WTC11 (cell line): ENCODE measurements around the gene CTNND2.

Experiments
- CTCF ChIP-seq: fragments of 200-600 bp; IDR thresholded peaks from 2 replicates; pipeline ENCODE4 v1.8.0; 2022; ENCODE audit warnings: antibody characterized with exemption
- ESRRA ChIP-seq: sonication (generic); formaldehyde crosslinking; IDR thresholded peaks from 2 replicates; pipeline ENCODE4 v1.8.1; 2022; ENCODE audit warnings: mild to moderate bottlenecking, missing genetic modification reagents, borderline replicate concordance
- IRF2 ChIP-seq: sonication (generic); formaldehyde crosslinking; IDR thresholded peaks from 2 replicates; pipeline ENCODE4 v1.8.0; 2022; ENCODE audit warnings: low read depth, missing genetic modification reagents, borderline replicate concordance
- NFE2L1 ChIP-seq: sonication (generic); formaldehyde crosslinking; IDR thresholded peaks from 2 replicates; pipeline ENCODE4 v1.8.1; 2023; ENCODE audit warnings: missing genetic modification reagents
- SP1 ChIP-seq: sonication (generic); formaldehyde crosslinking; conservative IDR thresholded peaks from 2 replicates; pipeline ENCODE4 v1.8.1; 2022; ENCODE audit warnings: missing genetic modification reagents

DNA sequence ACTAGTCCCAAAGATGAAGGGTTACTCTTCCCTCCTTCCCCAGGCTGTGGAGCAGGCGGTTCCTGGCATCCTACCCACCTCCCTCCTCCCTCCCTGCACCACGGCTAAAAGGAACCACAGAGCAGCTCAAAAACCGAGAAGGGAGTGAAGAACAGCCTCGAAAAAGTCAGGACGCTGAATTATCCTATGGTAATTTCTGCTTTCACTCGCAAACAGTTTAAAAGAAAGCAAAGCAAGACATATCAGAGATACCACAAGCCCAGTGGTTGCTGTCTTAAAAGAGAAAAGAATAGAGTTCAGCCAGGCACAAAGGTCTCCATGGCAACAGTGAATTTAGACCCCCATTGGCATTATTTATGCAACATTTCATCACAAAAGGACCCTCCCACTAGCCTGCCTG lies 315.4 kb downstream of the CTNND2 start:
- no peak for TF ChIP-seq CTCF
- no peak for TF ChIP-seq ESRRA (CRISPR knock-in tag)
- TF ChIP-seq NFE2L1 (CRISPR knock-in tag) = no peak
- TF ChIP-seq SP1 (CRISPR knock-in tag) = no peak
- TF ChIP-seq IRF2 = no peak
